Neural progenitor cell (in vitro differentiated cells): ENCODE results near the gene ASIC2. TPM values are rescaled to one million over a fixed set of nuclear protein-coding genes. Genes with fewer than 3 reads are reported as not detected.

Source experiments
- DNase-seq: peaks from one replicate; pipeline ENCODE4 v3.0.0-alpha.2; 2016; ENCODE audit warnings: low spot score
- H2AFZ ChIP-seq: fragments of 200-600 bp; sonication (generic); replicated peaks from 2 replicates; pipeline ENCODE4 v1.6.1; 2016; ENCODE audit warnings: antibody characterized with exemption
- H3F3A ChIP-seq: fragments of 200-600 bp; sonication (generic); 2 replicates; pipeline ENCODE4 v1.6.1; 2016; ENCODE audit warnings: antibody characterized with exemption, low read depth
- H3K27ac ChIP-seq: fragments of 200-600 bp; sonication (generic); 2 replicates; pipeline ENCODE4 v1.5.1; 2016; ENCODE audit warnings: mild to moderate bottlenecking
- H3K27me3 ChIP-seq: fragments of 200-600 bp; sonication (generic); 2 replicates; pipeline ENCODE4 v1.6.1; 2016; ENCODE audit warnings: mild to moderate bottlenecking, moderate library complexity
- H3K36me3 ChIP-seq: fragments of 200-600 bp; sonication (generic); 2 replicates; pipeline ENCODE4 v1.5.1; 2016
- H3K4me1 ChIP-seq: fragments of 200-600 bp; sonication (generic); 2 replicates; pipeline ENCODE4 v1.6.1; 2016; ENCODE audit warnings: mixed run types
- H3K4me2 ChIP-seq: fragments of 200-600 bp; sonication (generic); 2 replicates; pipeline ENCODE4 v1.6.1; 2016
- H3K4me3 ChIP-seq: fragments of 200-600 bp; sonication (generic); 2 replicates; pipeline ENCODE4 v1.5.1; 2016
- H3K79me2 ChIP-seq: fragments of 200-600 bp; sonication (generic); 2 replicates; pipeline ENCODE4 v1.6.1; 2016; ENCODE audit warnings: low read depth
- H3K9ac ChIP-seq: fragments of 200-600 bp; sonication (generic); 2 replicates; pipeline ENCODE4 v1.6.1; 2016
- H3K9me3 ChIP-seq: fragments of 200-600 bp; sonication (generic); 2 replicates; pipeline ENCODE4 v1.5.1; 2016; ENCODE audit warnings: low read depth
- H4K20me1 ChIP-seq: fragments of 200-600 bp; sonication (generic); 2 replicates; pipeline ENCODE4 v1.6.1; 2016; ENCODE audit warnings: low read depth
- H3K27ac Mint-ChIP-seq: 3 replicates; pipeline ENCODE4 v1.8.0; 2021; ENCODE audit warnings: mixed read lengths
- H3K27me3 Mint-ChIP-seq: 2 replicates; pipeline ENCODE4 v1.8.0; 2022; ENCODE audit warnings: low read depth, mild to moderate bottlenecking, inconsistent platforms, moderate library complexity, mixed read lengths; ENCODE audit not compliant: insufficient read depth
- H3K36me3 Mint-ChIP-seq: 3 replicates; pipeline ENCODE4 v1.8.0; 2021; ENCODE audit warnings: mixed read lengths
- H3K4me1 Mint-ChIP-seq: 3 replicates; pipeline ENCODE4 v1.8.0; 2021; ENCODE audit warnings: mixed read lengths
- H3K4me3 Mint-ChIP-seq: 3 replicates; pipeline ENCODE4 v1.8.0; 2021; ENCODE audit warnings: mild to moderate bottlenecking, moderate library complexity, mixed read lengths
- H3K9me3 Mint-ChIP-seq: 3 replicates; pipeline ENCODE4 v1.8.0; 2020; ENCODE audit warnings: mixed read lengths
- CTCF ChIP-seq: fragments of 200-600 bp; sonication (generic); IDR thresholded peaks from 2 replicates; pipeline ENCODE4 v1.5.1; 2017; ENCODE audit warnings: antibody characterized with exemption, mild to moderate bottlenecking
- EZH2 ChIP-seq: fragments of 200-600 bp; sonication (generic); IDR thresholded peaks from 2 replicates; pipeline ENCODE4 v1.6.1; 2017; ENCODE audit warnings: antibody characterized with exemption, mild to moderate bottlenecking, moderate library complexity
- EZH2phosphoT487 ChIP-seq: fragments of 200-600 bp; sonication (generic); IDR thresholded peaks from 2 replicates; pipeline ENCODE4 v1.6.1; 2017; ENCODE audit warnings: antibody characterized with exemption
- total RNA-seq: library from RNA; depleted of rRNA; stranded (reverse); fragments of >200 nt; gene quantifications from 2 replicates; pipeline ENCODE4 v1.2.3, GENCODE V29; 2015; ENCODE audit warnings: low replicate concordance

ASIC2 gene
- total RNA-seq, 1 donor from 2014 or later = 2.3 TPM

GRCh38 chr17:33109336-33110072, 183.6 kb downstream of the ASIC2 start:
- no peak overlapping the region for H3K9ac ChIP-seq
- no peak overlapping the region for H3K4me2 ChIP-seq
- no peak for DNase-seq
- H3K36me3 Mint-ChIP-seq = no peaks in the 10 kb centered on the region
- no peaks in the 10 kb centered on the region for H3K36me3 ChIP-seq
- H3K4me1 ChIP-seq = no peaks in the 10 kb centered on the region
- H2AFZ ChIP-seq = no peak overlapping the region
- H3K9me3 ChIP-seq = no peaks in the 10 kb centered on the region
- H3K4me3 Mint-ChIP-seq = no peak overlapping the region
- no peak overlapping the region for H3K27ac ChIP-seq
- no peaks in the 10 kb centered on the region for H3K79me2 ChIP-seq
- no peak overlapping the region for H3K27ac Mint-ChIP-seq
- no peak overlapping the region for H3K4me3 ChIP-seq
- no peaks in the 10 kb centered on the region for H4K20me1 ChIP-seq
- TF ChIP-seq EZH2 = no peak
- TF ChIP-seq EZH2phosphoT487 = no peak
- no peak for TF ChIP-seq CTCF
- no peaks in the 10 kb centered on the region for H3K4me1 Mint-ChIP-seq
- peaks cover 7% of the 10 kb centered on the region for H3K27me3 Mint-ChIP-seq
- H3K27me3 ChIP-seq = no peaks in the 10 kb centered on the region
- no peaks in the 10 kb centered on the region for H3F3A ChIP-seq
- peaks cover 3% of the 10 kb centered on the region for H3K9me3 Mint-ChIP-seq

- Histone ChIP-seq H3K27me3 (no peaks in the 10 kb centered on the region), H3K79me2 (no peaks in the 10 kb centered on the region), H3F3A (no peaks in the 10 kb centered on the region), H3K4me2 (no peak overlapping the region), H3K36me3 (no peaks in the 10 kb centered on the region), H3K9ac (no peak overlapping the region), H3K27ac (no peak overlapping the region), H3K4me3 (no peak overlapping the region), H3K4me1 (no peaks in the 10 kb centered on the region), H3K9me3 (no peaks in the 10 kb centered on the region), H4K20me1 (no peaks in the 10 kb centered on the region), H2AFZ (no peak overlapping the region)
- no peaks in the 10 kb centered on the region for H3K36me3 Mint-ChIP-seq
- no peak overlapping the region for H3K4me3 Mint-ChIP-seq
- TF ChIP-seq EZH2 = no peak
- no peak for TF ChIP-seq EZH2phosphoT487
- no peak for TF ChIP-seq CTCF
- no peak overlapping the region for H3K27ac Mint-ChIP-seq
- peaks cover 8% of the 10 kb centered on the region for H3K27me3 Mint-ChIP-seq
- H3K9me3 Mint-ChIP-seq = peaks cover 3% of the 10 kb centered on the region
- DNase-seq = no peak
- H3K4me1 Mint-ChIP-seq = no peaks in the 10 kb centered on the region
Measured at GRCh38 chr17:33106525-33107165, 186.4 kb downstream of the ASIC2 start.

GRCh38 chr17:33105911-33106310, 187.2 kb downstream of the ASIC2 start:
- no peaks in the 10 kb centered on the region for H4K20me1 ChIP-seq
- no peak overlapping the region for H3K9ac ChIP-seq
- H3F3A ChIP-seq = no peaks in the 10 kb centered on the region
- H3K79me2 ChIP-seq = no peaks in the 10 kb centered on the region
- Mint-ChIP-seq H3K27ac (no peak overlapping the region), H3K4me3 (no peak overlapping the region), H3K36me3 (no peaks in the 10 kb centered on the region), H3K27me3 (peaks cover 7% of the 10 kb centered on the region), H3K4me1 (no peaks in the 10 kb centered on the region), H3K9me3 (peaks cover 3% of the 10 kb centered on the region)
- H3K4me1 ChIP-seq = no peaks in the 10 kb centered on the region
- no peak overlapping the region for H3K4me2 ChIP-seq
- no peak for DNase-seq
- H3K36me3 ChIP-seq = no peaks in the 10 kb centered on the region
- H3K4me3 ChIP-seq = no peak overlapping the region
- TF ChIP-seq CTCF (no peak), EZH2phosphoT487 (no peak), EZH2 (no peak)
- no peak overlapping the region for H2AFZ ChIP-seq
- no peaks in the 10 kb centered on the region for H3K9me3 ChIP-seq
- H3K27me3 ChIP-seq = no peaks in the 10 kb centered on the region
- H3K27ac ChIP-seq = no peak overlapping the region
